HG02884 (cell line): ENCODE measurements around the gene ONECUT1.
A peak's percentile ranks its signal among the peaks of the same experiment; 100 is the strongest.

Source experiments
- ATAC-seq: cut with Tn5 transposase; IDR thresholded peaks from one replicate; pipeline ENCODE4 v1.9.1; 2021; ENCODE audit warnings: mild to moderate bottlenecking, moderate library complexity; ENCODE audit not compliant: unreplicated experiment

ONECUT1 gene

DNA sequence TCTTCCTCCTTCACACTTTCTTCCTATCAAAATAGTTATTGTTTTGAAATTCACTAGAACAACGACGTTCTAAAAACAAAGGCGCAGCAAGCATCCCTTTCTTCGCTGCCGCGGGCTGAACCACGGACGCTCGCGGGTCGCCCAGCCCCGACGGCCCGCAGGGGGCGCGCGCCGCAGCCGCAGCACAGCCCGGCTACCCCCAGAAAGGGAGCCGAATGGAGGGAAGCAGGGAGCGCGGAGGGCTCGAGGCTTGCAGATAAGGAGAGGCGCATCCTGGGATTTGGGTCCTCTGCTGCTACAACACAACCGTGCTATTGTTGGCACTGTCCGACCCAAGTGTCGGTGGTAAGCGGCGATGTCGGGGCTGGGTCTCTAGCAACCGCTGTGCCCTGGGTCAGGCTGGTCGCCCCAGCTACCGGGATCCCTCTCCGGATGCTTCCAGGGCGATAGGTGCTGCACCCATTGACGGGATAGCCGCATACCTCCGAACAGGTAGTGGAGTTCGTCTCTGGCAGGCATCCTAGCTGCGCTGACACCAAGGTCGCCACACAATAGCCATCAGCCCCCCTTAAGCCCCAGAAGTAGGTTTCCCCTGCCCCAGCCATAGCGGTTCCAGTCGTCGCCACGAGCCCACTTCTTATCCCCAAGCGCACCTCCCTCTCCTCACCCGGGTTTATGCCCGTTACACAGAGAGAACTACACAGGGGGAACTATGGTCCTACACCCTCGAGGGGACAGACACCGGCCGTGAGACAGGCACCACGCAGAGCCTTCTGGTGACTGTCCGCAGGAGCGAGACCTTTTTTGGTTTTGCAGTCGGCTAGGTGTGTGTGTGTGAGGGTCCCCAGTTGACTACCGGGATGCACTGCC lies 6.0 kb downstream of the ONECUT1 start:
- no peak for ATAC-seq

DNA sequence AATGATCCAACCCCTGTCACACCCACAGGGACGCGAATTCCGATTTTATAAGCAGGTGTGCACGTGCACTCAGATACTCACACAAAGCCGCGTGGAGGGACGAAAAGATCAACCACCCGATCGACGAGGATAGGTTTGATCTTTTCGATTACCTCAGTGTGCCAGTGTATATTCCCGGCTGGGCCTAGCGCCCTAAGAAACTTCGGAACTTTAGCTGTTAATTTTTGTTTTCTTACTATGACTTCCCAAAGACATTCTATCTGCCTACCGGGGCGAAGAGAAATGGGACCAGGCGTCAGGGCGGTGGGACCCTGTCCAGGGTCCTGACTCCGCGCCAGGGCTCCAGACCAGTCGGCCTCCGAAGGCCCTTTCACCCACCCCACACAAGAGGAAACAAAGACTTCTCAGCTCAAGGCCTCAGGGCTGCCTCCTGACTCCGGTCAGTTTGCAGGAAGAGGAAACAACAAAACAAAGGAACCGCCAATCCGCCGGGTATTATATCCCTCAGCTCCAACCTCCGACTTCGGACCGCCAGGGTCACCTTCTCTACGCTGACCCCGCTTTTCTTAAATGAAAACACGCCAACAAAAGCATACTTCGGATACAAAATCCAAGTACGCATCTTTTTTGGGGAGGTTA lies 6.8 kb downstream of the ONECUT1 start:
- no peak for ATAC-seq

DNA sequence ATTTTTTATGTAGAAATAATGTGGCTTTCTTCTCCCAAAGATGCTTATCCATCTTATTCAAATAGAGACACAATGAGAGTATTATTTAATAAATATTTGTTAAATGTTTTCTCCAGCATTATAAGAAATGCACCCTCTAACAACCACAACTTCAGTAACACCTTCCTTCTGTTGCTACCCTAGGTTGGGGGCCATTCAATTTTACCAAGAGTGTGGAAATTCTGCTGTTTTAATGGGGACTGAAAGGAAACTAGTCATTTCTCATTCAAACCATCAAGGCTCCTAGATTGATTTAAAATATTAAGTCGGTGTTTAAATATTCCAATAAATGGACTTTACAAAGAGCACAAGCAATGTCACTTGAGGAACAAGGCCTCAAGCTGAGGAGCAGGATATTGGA lies 7.6 kb downstream of the ONECUT1 start:
- no peak for ATAC-seq

DNA sequence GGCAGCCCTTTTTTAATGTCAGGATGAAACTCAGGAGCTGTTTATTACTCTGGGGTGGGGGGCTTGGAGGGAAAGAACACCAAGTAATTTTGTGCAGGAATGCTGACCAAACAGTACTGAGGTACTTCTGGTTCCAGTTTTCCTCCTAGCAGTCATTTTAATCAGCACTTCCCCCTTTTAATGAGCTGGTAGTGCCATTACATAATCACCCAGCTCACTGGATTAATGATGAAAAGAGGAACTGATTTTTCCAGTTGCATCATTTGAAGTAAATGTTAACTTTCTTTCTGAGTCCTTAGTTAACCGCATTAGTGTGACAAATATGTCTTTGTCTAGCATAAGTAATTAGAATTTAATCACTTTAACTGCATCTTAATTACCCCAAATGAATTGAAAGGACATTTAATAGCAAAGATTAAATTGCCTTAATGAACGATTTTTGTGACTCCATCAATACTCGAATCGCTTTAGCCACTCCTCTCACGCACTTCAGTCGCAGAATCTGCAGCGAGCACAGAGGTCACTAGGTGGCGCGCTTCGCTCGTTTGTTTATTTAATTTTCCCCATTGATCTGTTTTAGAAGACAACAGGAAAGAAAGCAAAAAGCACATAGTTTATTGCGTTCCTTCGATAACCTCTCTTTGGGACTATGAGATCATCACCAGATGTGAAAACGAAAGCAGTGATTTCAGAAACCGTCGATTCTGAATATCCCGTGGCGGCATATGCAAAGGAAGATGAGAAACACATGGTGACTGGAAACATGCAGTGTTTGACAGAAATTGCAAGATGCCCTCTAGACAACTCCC lies 9.8 kb downstream of the ONECUT1 start:
- peak; percentile 73 for ATAC-seq

DNA sequence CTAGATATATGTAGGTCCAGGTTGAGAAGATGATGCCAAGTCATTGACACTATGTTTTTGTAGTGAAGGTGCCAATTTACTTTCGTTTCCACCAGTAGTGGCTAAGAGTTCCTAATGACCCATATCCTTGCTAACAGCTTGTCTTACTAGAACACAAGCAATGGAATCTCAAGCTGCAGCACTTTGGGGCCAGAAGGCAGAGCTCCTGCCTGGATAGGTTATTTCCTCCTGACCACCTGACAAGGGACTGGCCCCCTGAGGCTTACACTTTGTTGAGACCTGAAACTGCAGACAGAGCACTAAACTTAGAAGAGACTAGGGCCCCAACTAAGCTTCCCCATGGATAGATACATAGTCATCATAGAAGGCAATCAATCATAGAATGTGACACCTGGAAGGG lies 11.7 kb downstream of the ONECUT1 start:
- ATAC-seq = no peak

DNA sequence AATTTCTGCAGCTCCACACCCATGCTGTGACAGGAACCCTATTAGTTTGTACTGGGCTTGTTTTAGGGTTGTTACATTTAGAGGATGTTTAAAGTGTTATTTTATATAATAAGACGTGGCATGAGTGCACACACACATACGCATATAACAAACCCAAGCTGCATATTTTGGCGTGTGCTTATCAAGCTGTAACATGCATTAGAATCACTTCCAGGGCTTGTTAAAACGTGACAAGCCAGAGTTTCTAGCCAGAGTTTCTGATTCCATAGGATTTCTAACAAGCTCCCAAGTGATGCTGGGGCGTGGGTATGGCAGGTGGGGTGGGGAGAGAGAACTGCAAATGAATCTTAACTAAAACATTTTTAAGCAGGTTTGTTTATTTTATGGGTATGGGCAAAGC lies 17.4 kb downstream of the ONECUT1 start:
- ATAC-seq = no peak

DNA sequence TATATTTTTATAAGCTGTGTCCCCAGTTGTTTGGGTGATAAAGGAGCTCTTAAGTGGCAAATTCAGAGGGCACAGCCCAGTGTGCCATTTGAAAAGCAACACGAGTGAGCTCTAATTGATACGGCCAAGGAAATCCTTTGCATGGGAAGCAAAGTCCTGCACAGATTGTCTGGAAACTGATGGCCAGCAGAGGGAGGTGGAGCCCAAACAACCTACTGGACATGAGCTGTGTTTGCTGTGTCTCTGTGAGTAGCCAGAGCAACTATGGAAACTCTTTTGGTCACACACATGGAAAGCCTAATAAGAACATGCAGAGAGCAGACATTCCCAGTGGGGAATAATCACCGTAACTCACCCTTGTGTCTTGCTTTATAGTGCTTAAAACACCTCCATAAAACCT lies 24.4 kb downstream of the ONECUT1 start:
- no peak for ATAC-seq

DNA sequence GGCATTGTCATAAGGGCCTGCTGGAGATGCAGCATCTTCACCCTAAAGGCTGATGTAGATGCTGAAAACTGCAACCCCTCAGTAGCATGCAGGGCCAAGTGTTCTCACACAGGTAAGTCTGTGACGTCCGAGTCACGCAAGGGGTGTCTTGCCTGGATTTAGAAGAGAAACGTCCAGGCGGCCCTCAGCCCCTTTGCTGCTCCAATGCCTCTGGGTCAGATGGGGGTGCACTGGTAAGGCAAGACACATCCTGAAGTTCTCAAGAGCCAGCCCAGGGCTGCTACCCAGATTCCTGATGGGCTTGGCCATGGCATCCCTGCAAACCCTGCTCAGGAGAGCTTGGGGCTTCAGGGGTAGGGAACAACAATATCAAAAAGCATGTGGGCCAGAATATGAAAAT lies 25.4 kb downstream of the ONECUT1 start:
- ATAC-seq = no peak

DNA sequence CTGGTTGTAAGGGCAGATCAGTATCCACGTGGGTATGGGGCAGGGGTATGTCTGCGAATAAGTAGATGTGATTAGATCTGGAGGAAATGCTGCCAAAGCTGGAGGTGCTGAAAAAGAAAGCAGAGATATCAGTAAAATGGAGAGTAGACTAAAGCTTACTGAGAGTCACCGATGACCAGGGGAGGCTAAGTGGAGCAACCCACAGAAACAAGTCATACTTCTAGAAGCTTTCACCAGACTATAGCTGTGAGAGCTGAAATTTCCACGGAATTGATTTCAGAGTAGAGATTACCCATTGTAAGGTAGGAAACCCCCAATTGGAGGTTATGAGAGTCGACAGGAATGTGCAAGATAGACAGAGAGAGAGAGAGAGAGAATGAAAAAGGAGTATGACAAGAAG lies 27.5 kb downstream of the ONECUT1 start:
- no peak for ATAC-seq

DNA sequence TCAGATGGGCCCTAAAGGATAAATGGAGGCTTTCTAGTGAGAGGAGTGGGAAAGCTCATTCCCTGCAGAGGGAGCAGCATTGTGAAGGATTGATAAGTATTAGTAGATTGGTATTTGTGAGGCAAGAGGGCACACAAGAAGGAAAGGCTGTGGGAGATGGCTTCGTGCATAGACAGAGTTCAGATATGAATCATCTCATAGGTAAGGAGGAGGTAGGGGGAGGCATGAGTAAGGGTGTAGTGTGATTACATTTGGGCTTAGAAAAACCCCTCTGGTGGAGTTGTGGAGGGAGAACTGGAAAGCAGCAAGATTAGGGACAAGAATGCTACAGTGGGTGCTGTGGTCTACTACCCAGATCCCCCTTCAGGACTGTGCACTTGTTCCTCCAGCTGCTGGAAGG lies 29.6 kb downstream of the ONECUT1 start:
- ATAC-seq = no peak

DNA sequence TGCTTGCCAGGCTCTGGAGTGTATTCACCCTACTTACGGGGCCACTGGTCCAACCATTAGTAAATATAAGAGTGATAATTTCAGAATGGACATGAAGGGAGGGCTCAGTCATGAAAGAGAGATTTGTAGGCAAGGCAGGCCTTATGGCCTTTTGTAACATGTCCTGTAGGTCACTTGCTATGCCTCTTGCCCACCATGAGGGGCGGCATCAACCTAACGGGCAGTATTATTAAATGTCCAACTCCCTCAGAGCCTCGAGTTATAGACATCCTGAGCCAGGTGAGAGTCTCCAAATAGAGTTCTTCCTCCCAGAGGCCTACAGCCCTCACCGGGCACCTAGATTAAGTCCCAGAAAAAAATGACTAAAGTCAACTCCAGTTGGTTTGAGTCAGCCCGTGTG lies 30.2 kb downstream of the ONECUT1 start:
- ATAC-seq = no peak

DNA sequence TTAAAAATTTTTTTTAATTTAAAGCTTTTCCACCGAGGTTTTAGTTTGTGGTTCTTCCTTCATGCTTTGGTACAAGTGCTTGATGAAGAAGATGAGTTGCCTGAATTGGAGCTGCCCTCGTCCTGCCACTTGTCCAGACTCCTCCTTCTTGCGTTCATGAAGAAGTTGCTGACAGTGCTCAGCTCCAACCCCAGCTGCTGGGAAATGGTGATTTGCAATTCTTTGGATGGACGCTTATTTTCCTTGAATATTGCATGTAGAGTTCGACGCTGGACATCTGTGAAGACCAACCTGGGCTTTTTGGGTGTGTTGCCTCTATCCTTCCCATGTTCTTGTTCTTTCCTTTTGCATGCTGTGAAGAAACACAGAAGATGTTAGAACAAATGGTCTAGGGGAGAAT lies 32.6 kb downstream of the ONECUT1 start:
- ATAC-seq = no peak

DNA sequence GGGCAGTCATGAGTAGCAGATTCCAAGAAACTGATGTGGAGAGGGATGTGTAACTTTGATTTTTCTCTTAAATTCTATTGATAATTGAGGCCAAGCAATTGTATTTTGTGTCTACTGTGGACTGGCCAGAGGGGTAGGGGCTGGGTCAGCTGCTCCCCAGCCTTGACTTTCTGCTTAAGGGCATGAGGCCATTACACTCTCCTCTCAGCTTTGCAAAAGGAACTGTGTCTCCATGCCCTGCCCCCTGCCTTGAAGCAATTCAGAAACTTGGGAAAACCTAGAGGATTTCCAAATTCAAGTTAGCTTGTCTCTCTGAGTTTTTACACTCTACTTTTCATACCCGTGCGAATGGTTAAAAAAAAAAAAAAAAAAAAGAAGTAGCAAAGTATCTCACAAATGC lies 38.6 kb downstream of the ONECUT1 start:
- ATAC-seq = no peak

DNA sequence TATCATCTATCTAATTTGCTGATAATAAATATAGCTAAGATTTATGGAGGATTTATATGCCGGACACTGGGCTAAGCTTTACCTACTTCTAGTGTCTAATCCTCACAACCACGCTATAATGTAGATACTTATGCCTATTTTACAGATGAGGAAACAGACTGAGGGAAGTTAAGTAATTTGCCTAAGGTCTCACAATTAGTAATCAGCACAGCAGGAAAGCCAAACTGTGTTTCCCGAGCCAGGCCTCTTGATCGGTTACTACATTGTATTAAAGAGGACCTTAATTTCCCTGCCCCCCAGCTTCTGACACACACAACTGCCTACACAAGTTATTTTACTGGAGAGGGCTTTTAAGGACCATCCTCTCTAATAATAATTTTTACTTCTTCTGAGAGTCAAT lies 40.9 kb downstream of the ONECUT1 start:
- no peak for ATAC-seq

DNA sequence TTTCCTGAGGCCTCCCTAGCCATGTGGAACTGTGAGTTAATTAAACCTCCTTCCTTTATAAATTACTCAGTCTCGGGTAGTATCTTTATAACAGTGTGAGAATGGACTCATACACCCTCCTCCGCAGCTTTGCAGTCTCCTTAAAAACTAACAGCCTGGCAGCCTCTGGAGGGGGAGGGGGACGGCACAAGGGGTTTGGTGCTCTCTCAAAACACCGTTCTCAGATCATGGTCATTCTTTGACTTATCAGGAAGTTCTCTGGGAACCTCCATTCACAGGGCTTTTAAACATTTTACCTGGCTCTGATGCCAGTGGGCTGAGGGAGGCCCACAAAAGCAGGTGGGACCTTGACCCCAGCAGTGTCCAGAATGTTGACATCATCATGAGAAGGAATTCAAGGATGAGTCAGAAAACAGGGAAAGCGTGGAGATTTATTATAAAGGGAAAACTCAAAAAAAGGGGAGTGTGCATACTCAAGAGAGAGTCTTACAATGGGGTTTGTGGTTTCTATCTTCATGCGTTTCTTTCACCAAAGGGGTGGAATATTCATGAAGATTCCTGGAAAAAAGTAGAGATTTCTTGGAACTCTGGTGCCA lies 43.9 kb downstream of the ONECUT1 start:
- ATAC-seq = no peak

DNA sequence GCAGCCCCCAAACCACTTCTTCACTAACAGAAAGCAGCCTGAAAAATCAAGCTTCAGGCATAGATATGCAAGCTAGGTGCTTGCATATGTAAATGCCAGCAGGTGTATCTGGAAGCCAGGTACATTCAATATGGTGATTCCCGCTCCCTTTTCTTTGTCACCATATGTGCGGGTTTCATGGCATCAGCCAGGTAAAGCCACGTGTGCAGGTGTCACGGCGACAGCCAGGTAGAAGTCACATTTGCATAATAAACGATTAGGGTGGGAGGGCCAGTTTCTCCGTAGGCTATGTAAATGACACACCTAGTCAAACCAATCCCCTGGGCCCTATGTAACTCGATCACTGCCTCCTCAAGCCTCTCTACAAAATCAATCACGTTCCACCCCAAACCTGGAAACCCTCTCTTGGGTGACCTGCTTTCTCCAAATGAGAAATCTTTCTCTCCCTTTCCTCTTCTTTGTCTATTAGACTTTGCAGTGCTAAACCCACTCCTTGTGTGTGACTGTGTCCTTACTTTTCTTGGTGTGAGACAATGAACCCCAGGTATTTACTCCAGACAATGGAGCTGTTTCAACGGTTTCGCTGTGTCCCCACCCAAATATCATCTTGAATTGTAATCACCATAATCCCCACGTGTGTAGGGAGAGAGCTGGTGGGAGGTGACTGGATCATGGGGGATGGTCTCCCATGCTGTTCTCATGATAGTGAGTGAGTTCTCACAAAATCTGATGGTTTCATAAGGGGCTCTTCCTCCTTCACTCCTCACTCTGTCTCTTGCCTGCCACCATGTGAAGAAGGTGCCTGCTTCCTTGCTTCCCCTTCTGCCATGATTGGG lies 44.6 kb downstream of the ONECUT1 start:
- no peak for ATAC-seq

DNA sequence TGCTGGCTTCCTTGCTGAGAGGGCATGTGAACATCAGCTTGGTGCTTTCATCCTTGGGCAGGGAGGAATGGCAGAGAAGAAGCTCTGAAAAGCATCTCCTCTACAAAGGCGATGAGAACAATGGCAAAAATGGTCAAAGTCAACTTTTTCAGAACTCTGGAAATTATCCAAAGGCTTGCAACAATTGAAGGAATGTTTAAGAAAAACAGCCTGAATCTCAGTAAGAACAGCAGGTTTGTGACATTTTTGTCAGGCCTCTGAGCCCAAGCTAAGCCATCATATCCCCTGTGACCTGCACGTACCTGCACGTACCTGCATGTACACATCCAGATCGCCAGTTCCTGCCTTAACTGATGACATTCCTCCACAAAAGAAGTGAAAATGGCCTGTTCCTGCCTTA lies 51.8 kb downstream of the ONECUT1 start:
- ATAC-seq = no peak

DNA sequence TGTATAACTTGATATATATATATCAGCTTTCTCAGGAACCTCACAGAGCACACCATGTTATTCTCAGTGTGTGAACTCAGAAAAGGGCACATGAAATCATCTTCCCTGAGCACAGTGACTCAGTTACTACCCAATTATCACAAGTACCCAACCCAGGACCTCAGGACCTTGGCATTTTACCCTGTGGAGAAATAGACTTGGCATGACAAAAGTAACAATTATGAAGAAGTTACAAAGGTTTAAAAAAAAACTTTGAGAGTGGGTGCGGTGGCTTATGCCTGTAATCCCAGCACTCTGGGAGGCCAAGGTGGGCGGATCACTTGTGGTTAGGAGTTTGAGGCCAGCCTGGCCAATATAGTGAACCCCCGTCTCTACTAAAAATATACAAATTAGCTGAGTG lies 52.4 kb downstream of the ONECUT1 start:
- no peak for ATAC-seq

DNA sequence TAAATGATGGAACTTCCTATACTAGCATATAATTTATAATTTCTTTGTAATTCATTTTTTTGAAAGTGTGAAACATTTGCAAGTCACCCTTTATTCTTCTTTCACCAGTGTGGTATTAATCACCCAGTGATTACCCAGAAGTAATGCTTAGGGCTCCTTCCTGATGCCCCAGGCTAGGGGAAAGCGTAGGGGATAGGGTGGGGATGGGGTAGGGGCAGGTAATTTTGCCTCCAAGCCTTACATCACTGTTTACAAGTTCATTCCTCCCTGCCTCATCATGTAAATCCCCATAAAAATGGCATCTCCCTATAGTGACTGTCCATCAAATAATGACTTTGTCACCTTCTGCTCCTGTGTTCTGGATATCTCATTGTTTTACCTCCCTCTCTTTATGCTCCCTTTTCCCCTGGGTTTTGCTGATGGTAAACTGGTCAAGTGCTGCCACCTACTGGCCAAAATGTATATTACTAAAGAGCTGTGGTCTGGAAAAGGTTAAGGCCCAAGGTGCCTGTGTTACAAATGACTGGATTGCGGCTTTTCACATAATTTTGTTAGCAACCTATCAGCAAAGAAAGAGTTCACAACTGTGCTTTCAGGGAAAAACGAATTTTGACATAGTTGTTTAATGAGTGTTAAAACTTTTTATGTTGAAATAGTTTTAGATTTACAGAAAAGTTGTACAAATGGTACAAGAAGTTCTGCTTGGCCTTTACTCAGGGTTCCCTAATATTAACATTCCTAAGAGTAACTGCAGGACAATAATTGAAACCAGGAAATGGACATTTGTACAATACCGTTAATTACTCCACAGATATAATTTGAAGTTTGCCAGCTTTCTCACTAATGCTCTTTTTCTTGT lies 54.7 kb downstream of the ONECUT1 start:
- ATAC-seq = peak; percentile 69

DNA sequence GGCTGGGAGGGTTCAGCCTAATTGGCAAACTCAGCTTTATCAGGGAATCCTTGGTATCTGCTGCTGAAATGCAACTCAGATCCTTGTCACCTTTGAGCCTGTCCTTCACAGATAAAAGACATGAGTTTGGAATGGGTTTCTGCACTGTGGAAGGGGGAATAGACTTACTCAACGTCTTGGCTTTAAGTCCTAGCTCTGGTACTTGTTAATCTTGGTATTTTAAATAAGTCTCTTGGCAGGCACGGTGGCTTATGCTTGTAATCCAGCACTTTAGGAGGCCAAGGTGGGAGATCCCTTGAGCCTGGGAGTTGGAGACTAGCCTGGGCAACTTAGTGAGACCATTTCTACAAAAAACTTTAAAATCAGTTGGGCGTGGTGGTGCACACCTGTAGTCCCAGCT lies 55.8 kb downstream of the ONECUT1 start:
- ATAC-seq = no peak
